Activated CD8-positive, alpha-beta memory T cell treated with anti-CD3 and anti-CD28 coated beads for 48 hours (primary cell): Measurements from ENCODE around the gene HP1BP3.
A peak's percentile ranks its signal among the peaks of the same experiment; 100 is the strongest.
"Not testable (repeated sequence)": the region's sequence is repeated elsewhere in the genome, so short reads cannot be mapped to it uniquely, and the experiment has no call there.

Experiments used
- DNase-seq, 3 experiments: peaks; one replicate each; pipeline ENCODE4 v3.0.0-alpha.2; 2020; ENCODE audit warnings: low read depth in 2 of 3, low spot score in 2 of 3

The HP1BP3 gene, protein sequence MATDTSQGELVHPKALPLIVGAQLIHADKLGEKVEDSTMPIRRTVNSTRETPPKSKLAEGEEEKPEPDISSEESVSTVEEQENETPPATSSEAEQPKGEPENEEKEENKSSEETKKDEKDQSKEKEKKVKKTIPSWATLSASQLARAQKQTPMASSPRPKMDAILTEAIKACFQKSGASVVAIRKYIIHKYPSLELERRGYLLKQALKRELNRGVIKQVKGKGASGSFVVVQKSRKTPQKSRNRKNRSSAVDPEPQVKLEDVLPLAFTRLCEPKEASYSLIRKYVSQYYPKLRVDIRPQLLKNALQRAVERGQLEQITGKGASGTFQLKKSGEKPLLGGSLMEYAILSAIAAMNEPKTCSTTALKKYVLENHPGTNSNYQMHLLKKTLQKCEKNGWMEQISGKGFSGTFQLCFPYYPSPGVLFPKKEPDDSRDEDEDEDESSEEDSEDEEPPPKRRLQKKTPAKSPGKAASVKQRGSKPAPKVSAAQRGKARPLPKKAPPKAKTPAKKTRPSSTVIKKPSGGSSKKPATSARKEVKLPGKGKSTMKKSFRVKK

GRCh38 chr1:20787029-20787839 is at the start of gene HP1BP3:
HP1BP3 (minus strand) TSS chr1:20787307; CDS start chr1:20780440, 6,867 bp downstream.
- peak in 2 of 3 experiments; percentile 59 to 70 for DNase-seq

DNA sequence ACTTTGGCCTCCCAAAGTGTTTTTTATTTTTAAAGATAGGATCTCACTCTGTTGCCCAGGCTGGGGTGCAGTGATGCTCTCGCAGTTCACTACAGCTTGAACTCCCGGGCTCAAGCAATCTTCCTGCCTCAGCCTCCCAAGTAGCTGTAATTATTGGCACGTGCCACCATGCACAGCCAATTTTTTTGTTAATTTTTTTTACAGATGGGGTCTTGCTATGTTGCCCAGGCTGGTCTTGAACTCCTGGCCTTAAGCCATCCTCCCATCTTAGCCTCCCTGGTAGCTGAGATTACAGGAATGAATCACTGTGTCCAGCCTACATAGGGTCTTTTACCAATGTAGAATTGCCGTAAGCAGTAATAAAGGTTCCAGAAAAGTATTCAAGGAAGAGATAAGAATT is 49.1 kb upstream of the HP1BP3 start:
- DNase-seq, result no peak

DNA sequence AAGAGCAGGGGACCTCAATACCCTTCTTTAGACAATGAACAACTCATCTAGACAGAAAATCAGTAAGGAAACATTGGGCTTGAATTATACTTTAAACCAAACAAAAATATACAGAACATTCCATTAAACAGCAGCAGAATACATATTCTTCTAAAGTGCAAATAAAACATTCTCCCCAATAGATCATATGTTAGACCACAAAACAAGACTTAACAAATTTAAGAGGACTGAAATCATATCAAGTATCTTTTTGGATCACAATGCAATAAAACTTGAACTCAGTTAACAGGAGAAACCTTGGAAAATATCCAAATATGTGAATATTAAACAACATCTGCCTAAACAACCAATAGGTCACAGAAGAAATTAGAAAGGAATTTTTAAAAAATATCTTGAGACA is 47.7 kb upstream of the HP1BP3 start:
- DNase-seq, result no peak

GRCh38 chr1:20834192-20834591 is 47.1 kb upstream of the HP1BP3 start:
- no peak for DNase-seq

DNA sequence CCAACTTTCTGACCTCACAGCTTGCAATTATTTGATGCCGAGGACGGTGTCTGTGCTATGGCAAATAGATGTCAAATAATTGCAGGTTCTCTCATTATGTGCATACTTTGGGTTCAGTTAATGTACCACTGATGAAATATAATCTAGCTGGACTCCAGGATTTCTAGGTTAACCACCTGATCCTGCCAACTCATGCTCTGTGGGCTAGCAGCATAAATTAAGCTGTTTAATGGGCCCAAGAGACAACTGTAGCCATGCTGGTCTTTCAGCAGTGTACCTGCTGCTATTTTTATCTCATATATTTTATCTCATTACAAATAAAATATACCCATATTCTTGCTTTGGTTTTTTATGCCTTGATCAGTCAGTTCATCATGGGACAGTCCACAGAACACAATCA is 43.3 kb upstream of the HP1BP3 start:
- no peak for DNase-seq

GRCh38 chr1:20829946-20830345 is 42.8 kb upstream of the HP1BP3 start:
- DNase-seq, result no peak

DNA sequence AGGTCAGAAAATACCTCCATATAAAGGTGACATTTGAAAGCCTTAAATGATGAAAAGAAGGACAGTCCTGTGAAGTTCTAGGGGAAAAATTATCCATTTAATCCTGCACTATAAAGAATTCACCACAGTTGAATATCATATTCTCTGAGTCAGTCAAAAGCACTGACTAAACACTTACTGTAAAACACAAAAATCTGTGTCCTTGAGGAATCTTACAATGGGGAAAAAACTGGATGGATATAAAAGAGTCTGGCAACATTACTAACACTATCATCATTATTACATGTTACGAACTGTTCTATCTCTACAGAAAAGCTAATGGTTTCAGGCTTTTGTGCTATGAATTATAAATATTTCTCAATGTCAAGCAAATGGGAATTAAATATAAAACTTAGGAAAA is 42.4 kb upstream of the HP1BP3 start:
- no peak for DNase-seq

GRCh38 chr1:20823845-20824244 is 36.7 kb upstream of the HP1BP3 start:
- no peak for DNase-seq

GRCh38 chr1:20821466-20821865 is 34.4 kb upstream of the HP1BP3 start:
- DNase-seq, result no peak

DNA sequence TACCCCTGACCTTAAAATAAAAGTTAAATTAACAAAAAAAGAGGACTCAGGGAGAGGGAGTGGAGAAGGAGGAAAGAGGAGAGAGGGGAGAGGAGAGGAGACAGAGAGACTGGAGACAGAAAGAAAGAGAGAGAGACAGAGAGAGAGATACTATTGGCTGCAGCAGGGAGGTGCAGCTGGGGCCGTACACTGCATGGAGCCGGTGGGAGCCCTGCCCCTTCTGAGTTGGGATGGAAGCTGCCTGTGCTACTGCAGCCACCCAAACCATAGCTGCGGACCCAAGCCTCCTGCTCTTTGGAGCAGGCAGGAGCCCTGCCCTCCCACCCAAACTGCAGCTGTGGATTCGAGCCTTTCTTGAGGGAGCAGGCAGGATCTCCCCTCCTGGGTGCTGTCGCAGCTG is 32.7 kb upstream of the HP1BP3 start:
- no peak for DNase-seq

GRCh38 chr1:20814534-20814871 is 27.4 kb upstream of the HP1BP3 start:
- DNase-seq, result no peak

DNA sequence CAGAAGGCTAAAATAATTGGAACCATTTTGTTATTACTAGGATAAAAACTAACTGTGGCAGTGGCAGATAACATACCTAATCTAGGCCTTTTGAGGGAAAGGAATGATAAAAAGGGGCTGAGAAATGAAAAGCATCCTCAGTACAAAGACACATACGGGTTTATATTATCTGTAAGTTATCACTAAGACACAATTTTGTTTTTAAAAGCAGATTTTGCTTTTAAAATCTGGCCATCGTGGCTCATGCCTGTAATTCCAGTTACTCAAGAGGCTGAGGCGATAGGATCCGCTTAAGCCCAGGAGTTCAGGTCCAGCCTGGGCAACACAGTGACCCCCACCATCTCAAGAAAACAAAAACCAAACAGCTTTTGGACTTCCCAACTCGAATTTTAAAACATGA is 24.8 kb upstream of the HP1BP3 start:
- no peak for DNase-seq

DNA sequence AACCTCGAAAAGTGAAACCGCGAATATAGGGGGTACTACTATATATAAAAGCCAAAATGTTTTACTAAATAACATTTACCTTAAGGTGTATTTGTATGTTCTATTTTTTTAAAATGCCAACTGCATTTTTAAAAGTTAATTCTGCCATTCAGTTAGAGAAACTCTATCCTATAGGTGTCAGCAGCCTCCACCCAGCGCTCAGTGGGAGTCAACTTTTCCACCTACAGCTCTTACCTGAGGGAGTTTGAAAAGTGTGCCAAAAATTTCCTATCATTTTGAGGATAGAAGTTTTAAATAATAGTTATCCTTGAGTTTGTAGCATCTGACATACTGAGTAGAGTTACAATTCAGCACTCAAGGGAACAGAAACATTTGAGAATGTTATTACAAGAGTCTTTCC is 6.1 kb upstream of the HP1BP3 start:
- no peak for DNase-seq

GRCh38 chr1:20792196-20792595 is 5.1 kb upstream of the HP1BP3 start:
- no peak for DNase-seq

- DNase-seq, result no peak
Measured at GRCh38 chr1:20790785-20791184, 3.7 kb upstream of the HP1BP3 start.

DNA sequence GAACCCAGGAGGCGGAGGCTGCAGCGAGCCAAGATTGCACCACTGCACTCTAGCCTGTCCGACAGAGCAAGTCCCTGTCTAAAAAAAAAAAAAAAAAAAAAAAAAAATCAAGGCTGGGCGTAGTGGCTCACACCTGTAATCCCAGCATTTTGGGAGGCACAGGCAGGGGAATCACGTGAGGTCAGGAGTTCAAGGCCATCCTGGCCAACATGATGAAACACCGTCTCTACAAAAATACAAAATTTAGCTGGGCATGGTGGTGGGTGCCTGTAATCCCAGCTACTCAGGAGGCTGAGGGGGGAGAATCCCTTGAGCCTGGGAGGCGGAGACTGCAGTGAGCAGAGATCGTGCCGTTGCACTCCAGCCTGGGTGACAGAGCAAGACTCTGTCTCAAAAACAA is 2.5 kb upstream of the HP1BP3 start:
- DNase-seq, result not testable (repeated sequence)

GRCh38 chr1:20787840-20788795 is 1.0 kb upstream of the HP1BP3 start:
- DNase-seq, result no peak

GRCh38 chr1:20786253-20787028 is 666 bp downstream of the HP1BP3 start:
- DNase-seq, result peak; percentile 86 to 96 (median 91)

- no peak for DNase-seq
Measured at GRCh38 chr1:20785907-20786252, 1.2 kb downstream of the HP1BP3 start.

GRCh38 chr1:20775700-20776099 is 11.4 kb downstream of the HP1BP3 start:
- DNase-seq, result no peak
